Measurements from ENCODE around the gene BCAR3.

Gene BCAR3

DNA sequence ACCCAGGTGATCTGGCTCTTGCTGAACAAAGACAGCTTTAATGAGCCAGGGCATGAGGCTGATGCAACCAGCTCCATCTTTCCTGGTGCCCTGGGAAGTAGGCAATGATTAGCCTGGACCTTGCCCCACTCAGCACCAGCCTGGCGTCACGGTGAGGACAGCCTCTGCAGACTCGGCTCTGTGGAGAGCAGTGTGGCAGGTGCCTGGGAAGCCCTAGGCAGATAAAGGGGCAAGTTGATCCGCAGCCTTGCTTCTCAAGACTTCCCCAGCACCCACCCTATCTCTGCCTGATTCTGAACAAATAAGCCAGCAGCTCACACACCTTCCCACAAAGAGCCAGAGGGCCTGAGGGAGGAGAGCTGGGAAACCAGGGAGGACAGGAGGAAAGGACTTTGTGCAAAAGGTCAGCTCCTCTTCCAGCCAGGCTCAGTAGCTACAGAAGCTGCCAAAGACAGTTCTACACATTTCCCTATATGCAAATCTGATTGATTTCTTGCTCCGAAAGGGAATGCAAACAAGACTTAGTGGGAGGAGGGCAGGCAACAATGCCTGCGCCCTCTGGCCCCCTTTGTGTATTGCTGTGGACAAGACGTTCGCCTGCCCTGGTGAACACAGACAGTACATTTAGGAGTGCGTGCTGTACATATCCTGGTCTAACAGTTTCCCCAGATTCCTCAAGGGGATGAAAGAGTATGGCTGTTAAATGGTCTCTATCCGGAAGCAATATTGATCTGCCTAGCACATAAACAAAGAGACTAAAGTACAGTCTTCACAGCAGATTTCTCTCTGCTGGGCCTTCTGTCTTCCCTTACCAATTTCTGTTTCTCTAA, 63.8 kb downstream of the BCAR3 start:
- Mint-ChIP-seq H3K4me1 (peaks cover 19% of the 10 kb centered on the region), H3K36me3 (ENCODE audit: insufficient read depth) (peaks cover 2% of the 10 kb centered on the region), H3K4me3 (no peak overlapping the region), H3K27me3 (no peaks in the 10 kb centered on the region), H3K27ac (ENCODE audit: low read depth) (no peak overlapping the region), H3K9me3 (no peaks in the 10 kb centered on the region)
- DNase-seq (ENCODE audit: low spot score in 2 of 2) (no peak), ATAC-seq (replicated peaks; ENCODE audit: extremely low read depth, poor library complexity, severe bottlenecking) (no peak)

DNA sequence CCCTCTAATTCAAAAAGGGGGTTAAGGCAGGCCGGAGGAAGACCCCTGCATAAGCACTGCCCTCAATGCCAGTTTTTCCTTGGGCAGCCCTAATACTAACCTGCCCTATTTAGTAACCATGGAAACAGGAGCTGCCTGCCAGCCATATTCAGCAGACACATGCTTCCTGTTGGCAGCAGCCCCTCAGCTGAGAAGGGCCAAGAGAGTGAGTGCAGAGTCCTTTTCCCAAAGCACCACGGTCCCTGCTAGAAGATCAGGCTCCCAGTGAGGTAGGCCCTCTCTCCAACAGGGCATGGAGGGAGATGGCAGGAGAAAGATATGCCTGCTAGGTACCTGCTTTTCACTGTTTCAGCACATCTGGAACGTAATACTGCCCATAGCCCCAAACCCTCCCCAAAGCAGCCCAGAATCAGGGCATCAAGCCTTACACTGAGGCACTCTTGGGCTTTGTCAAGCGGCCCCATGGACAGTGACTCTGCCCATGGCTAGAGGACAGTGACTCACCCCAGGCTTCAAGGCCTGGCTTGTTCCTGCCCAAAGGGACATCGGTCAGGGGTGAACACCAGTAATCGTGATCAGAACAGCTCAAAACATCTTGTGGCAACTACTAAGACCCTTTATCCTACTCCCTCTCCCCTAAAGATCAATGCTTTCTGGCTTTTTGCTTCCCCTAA, 64.5 kb downstream of the BCAR3 start:
- Mint-ChIP-seq H3K36me3 (ENCODE audit: insufficient read depth) (peaks cover 2% of the 10 kb centered on the region), H3K4me1 (peaks cover 19% of the 10 kb centered on the region), H3K27me3 (no peaks in the 10 kb centered on the region), H3K4me3 (no peak overlapping the region), H3K9me3 (no peaks in the 10 kb centered on the region), H3K27ac (ENCODE audit: low read depth) (no peak overlapping the region)
- DNase-seq (ENCODE audit: low spot score in 2 of 2) (no peak), ATAC-seq (replicated peaks; ENCODE audit: extremely low read depth, poor library complexity, severe bottlenecking) (no peak)

DNA sequence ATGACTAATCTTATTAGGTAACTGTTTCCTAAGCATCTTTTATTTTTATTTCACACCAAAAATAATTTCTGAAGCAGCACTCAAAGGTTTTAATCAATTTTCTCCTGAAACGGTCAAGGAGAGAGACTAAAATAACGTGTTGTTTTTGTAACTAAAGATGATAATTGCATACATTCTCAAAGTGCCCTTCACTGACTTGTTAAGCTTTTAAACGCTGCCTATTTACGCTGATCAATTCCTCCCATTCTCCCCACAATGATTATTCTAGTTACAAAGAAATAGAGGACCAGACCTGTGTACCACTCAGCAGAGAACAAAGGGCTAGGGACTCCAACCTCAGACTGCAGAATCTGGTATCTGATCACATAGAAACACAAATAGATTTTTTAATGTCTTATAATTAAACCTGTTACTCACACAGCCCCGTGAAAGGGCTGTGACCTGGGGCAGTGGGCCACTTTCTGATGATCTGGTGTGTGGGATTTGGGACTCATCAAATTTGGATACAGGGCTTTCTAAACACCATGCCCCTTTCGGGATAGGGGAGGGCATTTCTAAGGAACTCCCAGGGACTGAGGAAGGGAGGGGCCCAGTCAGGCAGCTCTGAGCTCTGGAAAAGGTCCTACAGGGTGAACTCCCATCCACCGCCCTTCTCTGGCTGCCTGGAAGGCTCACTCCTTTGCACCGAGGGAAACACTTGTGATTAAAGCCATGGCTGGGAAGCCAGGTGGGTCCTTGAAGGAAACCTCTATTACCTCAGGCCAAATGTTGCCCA, 65.2 kb downstream of the BCAR3 start:
- DNase-seq (ENCODE audit: low spot score in 2 of 2) = no peak
- ATAC-seq (replicated peaks; ENCODE audit: extremely low read depth, poor library complexity, severe bottlenecking) = no peak
- peaks cover 19% of the 10 kb centered on the region for H3K4me1 Mint-ChIP-seq
- H3K9me3 Mint-ChIP-seq = no peaks in the 10 kb centered on the region
- no peak overlapping the region for H3K27ac Mint-ChIP-seq (ENCODE audit: low read depth)
- H3K4me3 Mint-ChIP-seq = peak overlapping the region; percentile 30
- H3K27me3 Mint-ChIP-seq = no peaks in the 10 kb centered on the region
- peaks cover 2% of the 10 kb centered on the region for H3K36me3 Mint-ChIP-seq (ENCODE audit: insufficient read depth)

DNA sequence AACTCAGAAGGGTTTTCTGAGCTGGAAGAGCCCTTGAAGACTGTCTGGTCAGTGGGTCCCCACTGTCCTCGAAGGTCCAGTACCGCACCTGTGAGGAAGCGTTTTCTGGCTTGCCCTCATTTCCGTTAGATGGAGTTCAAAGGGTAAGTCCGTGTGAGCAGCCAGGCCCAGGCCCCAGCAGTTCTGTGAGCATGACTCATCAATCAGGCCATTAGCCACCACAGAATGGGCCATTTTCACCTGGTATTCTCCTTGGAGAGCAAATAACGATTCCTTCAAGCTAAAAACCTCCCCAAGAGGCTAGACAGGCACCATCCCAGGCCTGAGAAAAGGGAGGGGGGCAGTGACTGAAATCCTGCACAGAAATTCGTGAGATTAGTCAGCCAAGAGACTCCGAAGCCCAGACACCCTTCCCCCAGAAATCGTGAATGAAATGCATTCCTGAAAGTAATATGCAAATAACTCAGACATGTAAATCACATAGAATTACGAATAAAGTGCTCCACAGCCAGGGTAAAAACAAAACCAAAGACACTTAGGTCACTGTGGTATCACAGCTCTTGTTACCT, 66.0 kb downstream of the BCAR3 start:
- Mint-ChIP-seq H3K27me3 (no peaks in the 10 kb centered on the region), H3K4me3 (peak overlapping the region; percentile 30), H3K27ac (ENCODE audit: low read depth) (no peak overlapping the region), H3K36me3 (ENCODE audit: insufficient read depth) (peaks cover 2% of the 10 kb centered on the region), H3K4me1 (peaks cover 19% of the 10 kb centered on the region), H3K9me3 (no peaks in the 10 kb centered on the region)
- ATAC-seq (replicated peaks; ENCODE audit: extremely low read depth, poor library complexity, severe bottlenecking) (peak; percentile 63), DNase-seq (ENCODE audit: low spot score in 2 of 2) (no peak)

DNA sequence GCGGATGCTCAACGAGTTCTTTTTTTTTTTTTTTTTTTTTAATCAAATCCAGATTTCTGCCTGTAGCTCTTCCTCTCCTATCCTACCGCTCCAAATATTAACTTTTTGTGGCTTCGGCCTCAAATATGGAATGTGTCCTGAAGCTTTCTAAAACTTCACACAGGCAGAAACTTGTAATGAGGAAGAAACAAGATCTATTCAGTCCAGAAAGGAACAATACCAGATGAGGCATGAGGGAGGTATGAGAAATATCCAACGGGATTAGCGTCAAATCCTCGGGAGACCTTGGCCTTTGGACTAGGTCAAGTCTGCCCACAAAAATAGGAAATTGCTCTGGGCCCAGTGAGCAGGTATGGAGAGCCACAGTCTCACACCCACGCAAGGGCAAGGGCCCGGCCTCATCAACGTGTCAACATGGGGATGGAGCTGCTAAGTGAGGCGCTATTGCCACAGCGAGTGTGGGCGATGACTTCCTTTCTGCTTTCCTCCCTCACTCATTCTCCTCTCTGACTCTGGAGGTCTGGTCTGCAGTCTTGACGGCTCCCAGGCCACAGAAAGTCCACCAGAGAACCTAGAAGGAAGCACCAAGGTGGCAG, 66.6 kb downstream of the BCAR3 start:
- Mint-ChIP-seq H3K36me3 (ENCODE audit: insufficient read depth) (peaks cover 2% of the 10 kb centered on the region), H3K9me3 (no peaks in the 10 kb centered on the region), H3K27ac (ENCODE audit: low read depth) (no peak overlapping the region), H3K27me3 (no peaks in the 10 kb centered on the region), H3K4me3 (no peak overlapping the region), H3K4me1 (peaks cover 19% of the 10 kb centered on the region)
- DNase-seq (ENCODE audit: low spot score in 2 of 2) (no peak), ATAC-seq (replicated peaks; ENCODE audit: extremely low read depth, poor library complexity, severe bottlenecking) (peak; percentile 73)

DNA sequence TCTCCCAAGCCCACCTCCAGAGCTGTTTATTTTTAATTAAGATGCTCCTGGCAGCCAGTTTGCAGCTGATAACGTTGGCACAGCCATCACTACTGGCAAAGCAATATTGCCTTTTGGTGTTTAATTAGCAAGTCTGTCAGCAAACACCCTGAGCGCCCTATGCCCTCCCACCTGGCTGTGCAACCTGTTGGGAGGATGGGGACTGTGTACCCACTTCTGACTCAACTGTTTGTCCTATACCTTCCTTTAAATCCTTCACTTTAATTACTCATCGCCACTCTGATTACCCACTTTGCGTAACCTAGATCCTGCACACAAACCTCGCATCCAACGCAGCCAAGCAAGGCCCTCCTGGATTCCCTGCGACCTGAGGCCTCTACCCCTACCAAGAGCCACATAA, 67.1 kb downstream of the BCAR3 start:
- Mint-ChIP-seq H3K4me1 (peaks cover 19% of the 10 kb centered on the region), H3K27me3 (no peaks in the 10 kb centered on the region), H3K9me3 (no peaks in the 10 kb centered on the region), H3K4me3 (no peak overlapping the region), H3K27ac (ENCODE audit: low read depth) (no peak overlapping the region), H3K36me3 (ENCODE audit: insufficient read depth) (peaks cover 2% of the 10 kb centered on the region)
- ATAC-seq (replicated peaks; ENCODE audit: extremely low read depth, poor library complexity, severe bottlenecking) (no peak), DNase-seq (ENCODE audit: low spot score in 2 of 2) (no peak)

DNA sequence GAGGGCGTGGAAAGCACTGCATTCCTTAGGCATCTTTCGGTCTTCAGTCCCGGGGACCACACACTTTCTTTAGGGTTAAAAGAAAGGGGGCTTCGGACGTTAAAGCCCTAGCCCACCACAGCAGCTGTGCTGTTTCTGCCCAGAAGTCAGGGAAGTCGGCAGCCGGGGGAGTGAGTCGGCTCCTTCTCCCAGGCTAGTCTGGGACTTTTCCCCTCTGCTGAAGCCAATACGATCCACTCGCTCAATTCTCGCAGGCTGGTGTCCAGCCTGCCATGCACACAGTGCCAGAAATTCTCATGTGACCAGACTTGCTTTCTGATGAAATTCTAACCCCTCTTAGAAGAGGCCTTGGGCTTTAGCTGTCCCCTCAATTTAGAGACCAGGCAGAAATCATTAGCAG, 67.7 kb downstream of the BCAR3 start:
- Mint-ChIP-seq H3K4me1 (peaks cover 19% of the 10 kb centered on the region), H3K9me3 (no peaks in the 10 kb centered on the region), H3K4me3 (no peak overlapping the region), H3K27me3 (no peaks in the 10 kb centered on the region), H3K27ac (ENCODE audit: low read depth) (no peak overlapping the region), H3K36me3 (ENCODE audit: insufficient read depth) (peaks cover 2% of the 10 kb centered on the region)
- DNase-seq (ENCODE audit: low spot score in 2 of 2) (no peak), ATAC-seq (replicated peaks; ENCODE audit: extremely low read depth, poor library complexity, severe bottlenecking) (no peak)

DNA sequence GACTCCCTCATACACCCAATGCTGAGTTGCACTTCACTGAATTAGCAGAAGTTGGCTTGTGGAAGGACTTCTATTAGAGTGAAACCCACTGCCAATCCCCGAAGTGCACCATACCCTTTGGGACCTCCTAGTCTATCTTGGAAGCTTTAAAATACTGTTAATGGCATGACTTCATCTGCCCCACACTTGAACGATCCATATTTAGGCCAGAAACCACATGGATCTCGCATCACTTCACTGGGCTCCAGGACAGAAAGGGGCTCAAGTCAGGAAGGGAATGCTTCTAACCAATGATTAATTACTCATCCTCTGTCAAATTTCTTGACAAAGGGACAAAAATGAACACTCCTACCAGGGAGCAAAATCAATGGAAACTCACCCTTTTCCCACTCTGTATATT, 69.1 kb downstream of the BCAR3 start:
- ATAC-seq (replicated peaks; ENCODE audit: extremely low read depth, poor library complexity, severe bottlenecking) = no peak
- Mint-ChIP-seq H3K36me3 (ENCODE audit: insufficient read depth) (peaks cover 2% of the 10 kb centered on the region), H3K4me1 (peaks cover 19% of the 10 kb centered on the region), H3K4me3 (no peak overlapping the region), H3K27ac (ENCODE audit: low read depth) (no peak overlapping the region), H3K27me3 (no peaks in the 10 kb centered on the region), H3K9me3 (no peaks in the 10 kb centered on the region)
- no peak for DNase-seq (ENCODE audit: low spot score in 2 of 2)

DNA sequence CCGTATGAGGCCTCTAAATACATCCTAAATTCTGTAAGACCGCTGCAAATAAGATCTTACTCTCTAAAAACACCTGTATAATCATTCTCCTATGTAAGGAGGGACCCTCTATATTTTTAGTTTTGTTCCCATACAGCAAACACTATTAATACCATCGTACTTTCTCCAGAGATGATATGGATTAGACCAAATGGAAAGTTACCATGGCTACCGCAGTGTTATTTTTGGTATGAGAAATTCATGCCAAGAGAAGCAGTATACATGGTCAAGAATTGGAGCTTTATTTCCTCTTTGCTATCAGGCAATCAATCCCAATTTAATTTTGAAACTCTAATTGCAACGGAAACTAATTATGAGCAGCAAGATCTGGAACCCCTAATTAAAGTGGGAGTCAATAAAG, 70.0 kb downstream of the BCAR3 start:
- DNase-seq (ENCODE audit: low spot score in 2 of 2) (no peak), ATAC-seq (replicated peaks; ENCODE audit: extremely low read depth, poor library complexity, severe bottlenecking) (no peak)
- Mint-ChIP-seq H3K4me3 (no peak overlapping the region), H3K36me3 (ENCODE audit: insufficient read depth) (peaks cover 2% of the 10 kb centered on the region), H3K27me3 (no peaks in the 10 kb centered on the region), H3K9me3 (no peaks in the 10 kb centered on the region), H3K27ac (ENCODE audit: low read depth) (no peak overlapping the region), H3K4me1 (peaks cover 19% of the 10 kb centered on the region)

DNA sequence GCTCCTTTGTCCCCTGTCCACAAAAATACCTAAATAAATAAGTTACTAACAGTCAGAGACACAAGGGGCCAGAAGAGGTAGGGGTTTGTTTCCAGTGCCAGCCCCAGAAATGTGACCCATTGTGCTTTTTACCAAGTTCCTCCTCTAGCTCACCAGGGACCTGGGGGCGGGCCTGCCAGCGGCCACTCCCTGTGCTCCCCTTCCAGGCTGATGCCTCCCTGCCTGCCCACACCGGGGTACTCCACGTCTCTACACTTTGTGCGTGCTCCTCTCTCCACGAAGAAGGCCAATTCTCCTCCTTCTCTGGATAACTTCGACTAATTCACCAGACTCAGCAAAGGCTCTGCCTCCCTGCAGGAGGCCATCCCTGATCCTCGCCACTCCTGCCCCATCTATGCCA, 72.1 kb downstream of the BCAR3 start:
- ATAC-seq (replicated peaks; ENCODE audit: extremely low read depth, poor library complexity, severe bottlenecking) (no peak), DNase-seq (ENCODE audit: low spot score in 2 of 2) (no peak)
- no peak overlapping the region for H3K4me3 Mint-ChIP-seq
- peaks cover 9% of the 10 kb centered on the region for H3K27me3 Mint-ChIP-seq
- no peak overlapping the region for H3K27ac Mint-ChIP-seq (ENCODE audit: low read depth)
- no peaks in the 10 kb centered on the region for H3K9me3 Mint-ChIP-seq
- no peaks in the 10 kb centered on the region for H3K36me3 Mint-ChIP-seq (ENCODE audit: insufficient read depth)
- H3K4me1 Mint-ChIP-seq = no peaks in the 10 kb centered on the region

DNA sequence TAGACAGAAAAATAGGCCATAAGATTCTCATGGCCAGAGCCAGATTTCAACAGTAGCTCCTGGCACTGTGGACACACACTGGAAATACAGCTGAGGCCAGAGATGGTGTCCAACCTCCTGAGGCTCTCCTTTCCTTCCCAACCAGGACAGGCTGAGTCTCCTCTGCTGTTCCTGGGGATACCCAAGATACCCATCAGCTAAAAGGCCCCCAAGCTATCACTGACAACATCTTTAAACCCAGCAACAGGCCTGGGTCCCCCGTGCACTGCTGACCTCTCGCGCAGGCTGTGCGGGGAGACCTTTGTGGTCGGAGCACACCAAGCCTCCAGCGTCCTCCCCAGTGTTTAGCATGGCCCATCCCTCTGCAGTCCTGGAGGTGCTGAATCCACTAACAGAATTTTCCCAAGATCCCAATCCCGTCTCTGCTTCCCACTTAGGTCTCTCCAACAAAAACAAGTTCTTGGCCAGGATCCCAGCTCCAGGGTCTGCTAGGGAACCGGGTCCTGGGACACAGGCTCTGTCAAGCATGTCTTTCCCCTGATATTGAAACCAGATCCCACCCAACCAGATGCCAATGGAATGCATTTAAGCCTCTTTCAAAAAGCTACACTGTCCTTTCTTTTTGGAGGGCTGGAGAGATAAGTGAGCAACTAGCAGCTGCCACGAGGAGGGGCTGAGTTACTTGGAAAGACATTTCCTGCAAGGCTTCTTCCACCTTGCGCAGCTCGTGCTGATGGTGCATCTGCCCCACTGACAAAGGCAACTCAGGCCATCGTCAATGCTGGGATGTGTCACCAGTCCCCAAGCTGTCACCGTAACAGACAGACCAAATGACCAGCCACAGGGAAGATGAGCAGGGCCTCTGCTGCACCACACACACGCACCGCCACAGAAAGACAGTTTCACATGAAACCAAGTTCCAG, 73.2 kb downstream of the BCAR3 start:
- H3K27me3 Mint-ChIP-seq = peaks cover 11% of the 10 kb centered on the region
- H3K27ac Mint-ChIP-seq (ENCODE audit: low read depth) = no peak overlapping the region

More for the DNA sequence above, 73.2 kb downstream of the BCAR3 start:
- no peak for ATAC-seq (replicated peaks; ENCODE audit: extremely low read depth, poor library complexity, severe bottlenecking)
- Mint-ChIP-seq H3K4me3 (no peak overlapping the region), H3K9me3 (no peaks in the 10 kb centered on the region), H3K36me3 (ENCODE audit: insufficient read depth) (no peaks in the 10 kb centered on the region), H3K4me1 (no peaks in the 10 kb centered on the region)
- DNase-seq (ENCODE audit: low spot score in 2 of 2) = no peak
